K562 (cell line): ENCODE measurements around the gene LRRC4C.

Experiments
- BDP1 ChIP-seq: IDR thresholded peaks from 3 replicates; pipeline ENCODE4 v1.6.1; 2011; ENCODE audit not compliant: insufficient read length, insufficient read depth
- CBX5 ChIP-seq: IDR thresholded peaks from 2 replicates; pipeline ENCODE4 v1.6.1; 2014; ENCODE audit warnings: low read depth, borderline replicate concordance
- CEBPB ChIP-seq: fragments of 450-650 bp; IDR thresholded peaks from 2 replicates; pipeline ENCODE4 v1.6.1; 2016; ENCODE audit warnings: missing genetic modification characterization, missing compliant biosample characterization
- CREB1 ChIP-seq, 2 experiments: sonication (generic) in 1 of 2; formaldehyde crosslinking in 1 of 2; IDR thresholded peaks; 2 replicates each; pipeline versions ENCODE4 v1.6.1 to v1.8.0; 2012 to 2022; ENCODE audit warnings: inconsistent platforms in 1 of 2, mild to moderate bottlenecking in 1 of 2, missing genetic modification reagents in 1 of 2, moderate library complexity in 1 of 2
- E2F1 ChIP-seq: sonication (generic); formaldehyde crosslinking; IDR thresholded peaks from 2 replicates; pipeline ENCODE4 v1.8.1; 2023; ENCODE audit warnings: mild to moderate bottlenecking, missing genetic modification reagents, moderate library complexity
- ELF1 ChIP-seq: fragments of 200-800 bp; sonication (Bioruptor generic); IDR thresholded peaks from 2 replicates; pipeline ENCODE4 v1.6.1; 2016; ENCODE audit warnings: missing genetic modification characterization, missing compliant biosample characterization
- ESRRA ChIP-seq: fragments of 450-650 bp; IDR thresholded peaks from 2 replicates; pipeline ENCODE4 v1.6.1; 2014; ENCODE audit warnings: low read depth, mild to moderate bottlenecking, moderate library complexity, borderline replicate concordance
- EZH2 ChIP-seq: IDR thresholded peaks from 2 replicates; pipeline ENCODE4 v1.6.1; 2012; ENCODE audit warnings: low read depth, mild to moderate bottlenecking, inconsistent platforms, low read length, borderline replicate concordance
- OTX1 ChIP-seq: fragments of 450-650 bp; formaldehyde crosslinking; IDR thresholded peaks from 2 replicates; pipeline ENCODE4 v1.4.0; 2022; ENCODE audit warnings: mild to moderate bottlenecking
- REST ChIP-seq, 2 experiments: fragments of 450-650 bp; formaldehyde crosslinking in 1 of 2; IDR thresholded peaks; 2 replicates each; pipeline versions ENCODE4 v1.4.0 to v1.6.1; 2014 to 2020; ENCODE audit warnings: mild to moderate bottlenecking in 2 of 2, borderline replicate concordance in 1 of 2, low read depth in 1 of 2
- SMAD4 ChIP-seq: fragments of 250-450 bp; sonication (Bioruptor Pico); conservative IDR thresholded peaks from 2 replicates; pipeline ENCODE4 v1.8.0; 2021; ENCODE audit warnings: inconsistent platforms, mild to moderate bottlenecking, moderate library complexity
- ZNF197 ChIP-seq: fragments of 200-800 bp; sonication (Bioruptor generic); IDR thresholded peaks from 2 replicates; pipeline ENCODE4 v1.6.1; 2016; ENCODE audit warnings: low read depth, missing genetic modification characterization, missing compliant biosample characterization
- TF ChIP-seq, protein P1 (sequence below): fragments of 250-450 bp; sonication (Bioruptor Pico); IDR thresholded peaks from 2 replicates; pipeline ENCODE4 v1.5.0; 2021; ENCODE audit warnings: mild to moderate bottlenecking, moderate library complexity
- TF ChIP-seq, protein P2 (sequence below): sonication (generic); formaldehyde crosslinking; IDR thresholded peaks from 2 replicates; pipeline ENCODE4 v1.8.0; 2022; ENCODE audit warnings: mild to moderate bottlenecking, missing genetic modification reagents

DNA sequence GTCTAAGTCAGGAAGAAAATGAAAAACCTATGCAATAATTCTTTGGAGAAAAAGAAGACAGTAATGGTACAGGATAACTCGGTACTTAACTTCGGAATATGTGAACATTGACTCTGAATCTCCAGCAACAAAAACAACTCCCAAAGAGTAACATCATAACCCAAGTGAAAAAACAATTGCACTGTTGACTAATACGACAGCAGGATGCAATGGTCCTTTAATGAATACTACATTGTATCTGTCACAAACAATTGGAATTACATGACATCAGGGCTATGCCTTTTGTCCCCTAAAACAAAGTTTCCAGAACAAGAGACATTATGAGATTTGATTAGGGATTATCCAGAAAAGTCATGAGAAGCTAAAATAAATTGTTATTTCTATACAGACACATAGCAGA is 1065.9 kb downstream of the LRRC4C start:
- TF ChIP-seq EZH2 (no peak), ESRRA (no peak), OTX1 (CRISPR knock-in tag) (no peak), SMAD4 (CRISPR knock-in tag) (no peak), CREB1 (IDR thresholded peaks at IDR 0.05) (no peak), CREB1 (CRISPR knock-in tag; IDR thresholded peaks at IDR 0.05) (no peak), E2F1 (CRISPR knock-in tag) (no peak), CEBPB (no peak), CBX5 (no peak), REST (IDR thresholded peaks at IDR 0.05; ENCODE audit: borderline replicate concordance) (no peak), REST (CRISPR knock-in tag; IDR thresholded peaks at IDR 0.05; ENCODE audit: low read depth) (no peak), ELF1 (no peak), BDP1 (no peak), ZNF197 (CRISPR knock-in tag) (no peak)
- TF ChIP-seq, protein P1, sequence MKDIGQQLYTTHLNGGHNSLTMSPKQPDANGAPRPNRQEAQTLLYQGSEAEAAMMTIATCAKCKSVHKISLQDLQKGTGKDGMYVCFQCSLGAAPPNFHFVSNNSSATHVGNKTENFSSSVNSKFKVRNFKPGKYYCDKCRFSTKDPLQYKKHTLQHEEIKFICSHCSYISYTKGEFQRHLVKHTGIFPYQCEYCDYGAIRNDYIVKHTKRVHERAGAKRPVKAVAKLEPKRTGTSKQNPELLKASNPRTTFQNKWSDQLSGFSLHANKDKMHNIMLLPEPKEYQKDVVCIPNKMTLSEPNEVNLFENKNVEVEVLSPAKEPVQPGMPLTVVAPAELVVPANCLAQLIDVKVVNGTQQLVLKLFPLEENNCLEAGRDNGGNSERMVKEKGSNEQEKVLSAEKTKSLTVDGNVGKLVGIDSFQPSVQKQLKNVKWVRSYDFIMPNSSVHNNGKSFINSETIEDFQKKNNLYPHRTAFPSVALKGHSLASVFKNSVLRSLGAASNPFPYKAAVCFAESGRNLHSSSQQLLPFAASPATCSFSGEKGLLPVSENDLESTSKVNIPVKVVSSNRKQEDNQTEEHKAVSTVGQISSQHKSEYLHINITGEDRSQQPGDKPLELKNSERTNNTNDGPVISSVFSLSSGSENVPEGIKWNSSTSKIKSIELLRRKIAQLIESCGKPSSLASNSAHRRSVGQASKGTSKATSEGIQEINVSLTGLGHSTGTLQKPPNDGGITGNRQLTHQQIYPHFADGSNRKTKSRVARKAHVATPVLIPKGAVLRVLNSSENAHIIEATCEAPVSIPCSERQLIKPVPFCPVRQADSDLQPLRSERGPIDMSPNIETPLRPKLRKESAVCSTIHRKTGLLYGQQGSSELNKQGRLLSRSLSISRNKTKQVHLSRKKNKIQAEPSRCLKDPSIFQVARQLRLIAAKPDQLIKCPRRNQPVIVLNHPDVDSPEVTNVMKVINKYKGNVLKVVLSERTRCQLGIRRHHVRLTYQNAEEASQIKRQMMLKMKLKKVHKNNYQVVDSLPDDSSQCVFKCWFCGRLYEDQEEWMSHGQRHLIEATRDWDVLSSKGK (CRISPR knock-in tag), result no peak
- TF ChIP-seq, protein P2, sequence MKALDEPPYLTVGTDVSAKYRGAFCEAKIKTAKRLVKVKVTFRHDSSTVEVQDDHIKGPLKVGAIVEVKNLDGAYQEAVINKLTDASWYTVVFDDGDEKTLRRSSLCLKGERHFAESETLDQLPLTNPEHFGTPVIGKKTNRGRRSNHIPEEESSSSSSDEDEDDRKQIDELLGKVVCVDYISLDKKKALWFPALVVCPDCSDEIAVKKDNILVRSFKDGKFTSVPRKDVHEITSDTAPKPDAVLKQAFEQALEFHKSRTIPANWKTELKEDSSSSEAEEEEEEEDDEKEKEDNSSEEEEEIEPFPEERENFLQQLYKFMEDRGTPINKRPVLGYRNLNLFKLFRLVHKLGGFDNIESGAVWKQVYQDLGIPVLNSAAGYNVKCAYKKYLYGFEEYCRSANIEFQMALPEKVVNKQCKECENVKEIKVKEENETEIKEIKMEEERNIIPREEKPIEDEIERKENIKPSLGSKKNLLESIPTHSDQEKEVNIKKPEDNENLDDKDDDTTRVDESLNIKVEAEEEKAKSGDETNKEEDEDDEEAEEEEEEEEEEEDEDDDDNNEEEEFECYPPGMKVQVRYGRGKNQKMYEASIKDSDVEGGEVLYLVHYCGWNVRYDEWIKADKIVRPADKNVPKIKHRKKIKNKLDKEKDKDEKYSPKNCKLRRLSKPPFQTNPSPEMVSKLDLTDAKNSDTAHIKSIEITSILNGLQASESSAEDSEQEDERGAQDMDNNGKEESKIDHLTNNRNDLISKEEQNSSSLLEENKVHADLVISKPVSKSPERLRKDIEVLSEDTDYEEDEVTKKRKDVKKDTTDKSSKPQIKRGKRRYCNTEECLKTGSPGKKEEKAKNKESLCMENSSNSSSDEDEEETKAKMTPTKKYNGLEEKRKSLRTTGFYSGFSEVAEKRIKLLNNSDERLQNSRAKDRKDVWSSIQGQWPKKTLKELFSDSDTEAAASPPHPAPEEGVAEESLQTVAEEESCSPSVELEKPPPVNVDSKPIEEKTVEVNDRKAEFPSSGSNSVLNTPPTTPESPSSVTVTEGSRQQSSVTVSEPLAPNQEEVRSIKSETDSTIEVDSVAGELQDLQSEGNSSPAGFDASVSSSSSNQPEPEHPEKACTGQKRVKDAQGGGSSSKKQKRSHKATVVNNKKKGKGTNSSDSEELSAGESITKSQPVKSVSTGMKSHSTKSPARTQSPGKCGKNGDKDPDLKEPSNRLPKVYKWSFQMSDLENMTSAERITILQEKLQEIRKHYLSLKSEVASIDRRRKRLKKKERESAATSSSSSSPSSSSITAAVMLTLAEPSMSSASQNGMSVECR (CRISPR knock-in tag), result no peak
